A673 (cell line): ENCODE data around the gene SOX6. TPM values are rescaled to one million over a fixed set of nuclear protein-coding genes. Genes with fewer than 3 reads are reported as not detected.

Source experiments
- BruUV-seq: library from RNA; stranded (reverse); fragments of 400-500 nt; replicated peaks from 2 replicates; lab custom pipeline; 2021; lab: Mats Ljungman, UMichigan
- CTCF ChIA-PET: fragments of 300-600 bp; sonication (Branson Sonifier 250); formaldehyde crosslinking; loops from one replicate; lab custom pipeline; 2022; ENCODE audit warnings: antibody characterized with exemption; lab: Charles Lee
- POLR2A ChIA-PET: fragments of 300-600 bp; sonication (Branson Sonifier 250); formaldehyde crosslinking; loops from one replicate; lab custom pipeline; 2022; ENCODE audit warnings: antibody characterized with exemption; ENCODE audit not compliant: low non-redundant PET; lab: Charles Lee
- DNase-seq: peaks from one replicate; pipeline ENCODE4 v3.0.0-alpha.2; 2015; ENCODE audit warnings: low spot score
- H3K27ac ChIP-seq: fragments of 200-600 bp; sonication (generic); 2 replicates; pipeline ENCODE4 v1.5.1; 2016; ENCODE audit warnings: mixed run types, low read depth, mild to moderate bottlenecking, mixed read lengths, antibody characterized with exemption, low read length; ENCODE audit not compliant: poor library complexity, severe bottlenecking
- H3K27me3 ChIP-seq: fragments of 200-600 bp; sonication (generic); replicated peaks from 2 replicates; pipeline ENCODE4 v1.6.1; 2017; ENCODE audit warnings: mixed run types, low read depth, mild to moderate bottlenecking, mixed read lengths, antibody characterized with exemption, low read length; ENCODE audit not compliant: insufficient read depth, poor library complexity
- H3K36me3 ChIP-seq: fragments of 200-600 bp; sonication (generic); 2 replicates; pipeline ENCODE4 v1.6.1; 2016; ENCODE audit warnings: mixed run types, mild to moderate bottlenecking, mixed read lengths, antibody characterized with exemption, low read length; ENCODE audit not compliant: insufficient read depth, poor library complexity, severe bottlenecking
- H3K4me1 ChIP-seq: fragments of 200-600 bp; sonication (generic); 2 replicates; pipeline ENCODE4 v1.6.1; 2017; ENCODE audit warnings: mixed run types, mild to moderate bottlenecking, mixed read lengths, antibody characterized with exemption, low read length; ENCODE audit not compliant: insufficient read depth, poor library complexity, severe bottlenecking
- H3K4me3 ChIP-seq: fragments of 200-600 bp; sonication (generic); 2 replicates; pipeline ENCODE4 v1.5.1; 2016; ENCODE audit warnings: low read depth, mixed run types, mild to moderate bottlenecking, mixed read lengths, low read length; ENCODE audit not compliant: poor library complexity, severe bottlenecking
- H3K9me3 ChIP-seq: fragments of 200-600 bp; sonication (generic); 2 replicates; pipeline ENCODE4 v1.6.1; 2016; ENCODE audit warnings: mixed run types, low read depth, mild to moderate bottlenecking, mixed read lengths, antibody characterized with exemption, low read length; ENCODE audit not compliant: poor library complexity, severe bottlenecking
- EZH2 ChIP-seq: fragments of 200-600 bp; sonication (generic); IDR thresholded peaks from 2 replicates; pipeline ENCODE4 v1.6.1; 2017; ENCODE audit warnings: borderline replicate concordance, low read depth, mild to moderate bottlenecking, mixed read lengths, antibody characterized with exemption, low read length; ENCODE audit not compliant: poor library complexity, severe bottlenecking
- intact Hi-C: fragments of 100-400 bp; cut with micrococcal nuclease; formaldehyde crosslinking; loops from one replicate; pipeline ENCODE4 v1.10.0; 2022; ENCODE audit not compliant: unreplicated experiment
- total RNA-seq: library from RNA; stranded (reverse); gene quantifications from 2 replicates; pipeline ENCODE4 v1.2.3, GENCODE V29; 2021
- TF ChIP-seq, protein P1 (sequence below): fragments of 300-800, 200-600 bp; sonication (generic); conservative IDR thresholded peaks from 2 replicates; pipeline ENCODE4 v1.5.1; 2017; ENCODE audit warnings: low read depth, mild to moderate bottlenecking, antibody characterized with exemption, low read length, moderate library complexity, mixed read lengths

SOX6 gene
- total RNA-seq, 1 experiment from 2014 or later, result 27.5 TPM

DNA sequence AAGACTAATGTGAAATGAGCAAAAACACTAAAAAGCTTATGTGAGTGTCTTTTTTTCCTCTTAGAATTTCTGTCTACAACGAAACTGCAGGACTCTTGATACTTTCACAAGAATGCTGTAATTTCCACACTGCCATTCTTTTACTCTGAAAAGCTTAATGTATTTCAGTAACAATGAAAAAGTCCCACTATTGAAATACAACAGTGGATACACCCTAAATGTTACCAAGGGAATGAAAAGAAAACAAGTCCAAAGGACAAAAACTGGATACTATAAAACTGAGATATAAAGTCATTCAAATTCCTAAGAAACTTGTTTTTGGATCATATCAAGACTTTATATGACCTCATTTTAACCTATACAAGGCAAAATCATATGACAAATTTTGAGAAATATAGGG is 77.4 kb downstream of the SOX6 start:
- no peak for DNase-seq
- Histone ChIP-seq H3K36me3 (no peaks in the 10 kb centered on the region), H3K4me3 (no peak overlapping the region), H3K9me3 (no peaks in the 10 kb centered on the region), H3K27me3 (no peaks in the 10 kb centered on the region), H3K27ac (no peak overlapping the region), H3K4me1 (peaks cover 15% of the 10 kb centered on the region)
- ChIA-PET POLR2A (no interaction called here), CTCF (no interaction called here)
- intact Hi-C loops, result no loop called here
- no TSS peak for BruUV-seq
- no peak for TF ChIP-seq EZH2

DNA sequence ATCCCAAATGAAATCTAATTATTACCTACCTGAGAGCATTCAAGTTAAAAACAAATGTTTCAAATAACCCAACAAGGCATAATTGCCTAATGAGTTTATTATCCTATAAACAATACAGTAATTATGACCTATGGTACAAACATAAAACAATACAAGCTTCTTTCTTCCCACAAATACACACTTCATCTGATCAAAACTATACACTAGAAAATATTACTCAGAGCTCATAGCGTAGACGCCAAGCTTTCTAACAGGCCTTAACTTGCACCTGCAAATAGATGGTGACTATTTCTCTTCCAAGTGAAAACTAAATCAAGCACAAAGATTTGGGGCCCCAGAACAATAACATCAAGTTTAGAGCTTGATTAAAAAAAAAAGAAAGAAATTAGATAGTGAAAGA is 78.1 kb downstream of the SOX6 start:
- ChIA-PET POLR2A (no interaction called here), CTCF (no interaction called here)
- no peaks in the 10 kb centered on the region for H3K36me3 ChIP-seq
- TF ChIP-seq EZH2, result no peak
- TF ChIP-seq, protein P1, sequence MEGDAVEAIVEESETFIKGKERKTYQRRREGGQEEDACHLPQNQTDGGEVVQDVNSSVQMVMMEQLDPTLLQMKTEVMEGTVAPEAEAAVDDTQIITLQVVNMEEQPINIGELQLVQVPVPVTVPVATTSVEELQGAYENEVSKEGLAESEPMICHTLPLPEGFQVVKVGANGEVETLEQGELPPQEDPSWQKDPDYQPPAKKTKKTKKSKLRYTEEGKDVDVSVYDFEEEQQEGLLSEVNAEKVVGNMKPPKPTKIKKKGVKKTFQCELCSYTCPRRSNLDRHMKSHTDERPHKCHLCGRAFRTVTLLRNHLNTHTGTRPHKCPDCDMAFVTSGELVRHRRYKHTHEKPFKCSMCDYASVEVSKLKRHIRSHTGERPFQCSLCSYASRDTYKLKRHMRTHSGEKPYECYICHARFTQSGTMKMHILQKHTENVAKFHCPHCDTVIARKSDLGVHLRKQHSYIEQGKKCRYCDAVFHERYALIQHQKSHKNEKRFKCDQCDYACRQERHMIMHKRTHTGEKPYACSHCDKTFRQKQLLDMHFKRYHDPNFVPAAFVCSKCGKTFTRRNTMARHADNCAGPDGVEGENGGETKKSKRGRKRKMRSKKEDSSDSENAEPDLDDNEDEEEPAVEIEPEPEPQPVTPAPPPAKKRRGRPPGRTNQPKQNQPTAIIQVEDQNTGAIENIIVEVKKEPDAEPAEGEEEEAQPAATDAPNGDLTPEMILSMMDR, result no peak
- DNase-seq, result no peak
- H3K27ac ChIP-seq, result no peak overlapping the region
- no peaks in the 10 kb centered on the region for H3K27me3 ChIP-seq
- H3K4me3 ChIP-seq, result no peak overlapping the region
- H3K4me1 ChIP-seq, result peaks cover 15% of the 10 kb centered on the region
- intact Hi-C loops, result no loop called here
- H3K9me3 ChIP-seq, result no peaks in the 10 kb centered on the region
- BruUV-seq, result no TSS peak

DNA sequence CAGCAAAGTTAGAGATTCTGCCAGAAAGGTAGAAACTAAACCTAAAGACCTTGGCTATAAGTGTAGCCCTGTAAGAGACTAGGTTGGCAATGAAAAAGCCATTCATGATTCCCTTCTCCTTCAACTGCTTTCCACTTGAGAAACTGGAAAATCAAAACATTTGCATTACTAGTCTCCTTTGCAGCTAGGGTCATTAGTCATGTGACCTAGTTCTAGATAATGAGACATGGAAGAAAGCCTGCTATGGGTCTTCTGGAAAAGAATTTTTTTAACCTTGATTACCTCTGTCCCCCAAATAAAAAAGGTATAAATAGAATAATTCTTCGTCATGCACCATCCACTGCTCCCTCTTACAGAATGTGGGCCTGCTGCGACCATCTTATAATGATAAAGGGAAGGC is 80.1 kb downstream of the SOX6 start:
- Histone ChIP-seq H3K4me1 (peaks cover 15% of the 10 kb centered on the region), H3K36me3 (no peaks in the 10 kb centered on the region), H3K4me3 (no peak overlapping the region), H3K9me3 (no peaks in the 10 kb centered on the region), H3K27me3 (no peaks in the 10 kb centered on the region), H3K27ac (no peak overlapping the region)
- POLR2A ChIA-PET, result no interaction called here
- TF ChIP-seq, protein P1, result no peak
- intact Hi-C loops, result no loop called here
- CTCF ChIA-PET, result no interaction called here
- DNase-seq, result no peak
- BruUV-seq, result no TSS peak

DNA sequence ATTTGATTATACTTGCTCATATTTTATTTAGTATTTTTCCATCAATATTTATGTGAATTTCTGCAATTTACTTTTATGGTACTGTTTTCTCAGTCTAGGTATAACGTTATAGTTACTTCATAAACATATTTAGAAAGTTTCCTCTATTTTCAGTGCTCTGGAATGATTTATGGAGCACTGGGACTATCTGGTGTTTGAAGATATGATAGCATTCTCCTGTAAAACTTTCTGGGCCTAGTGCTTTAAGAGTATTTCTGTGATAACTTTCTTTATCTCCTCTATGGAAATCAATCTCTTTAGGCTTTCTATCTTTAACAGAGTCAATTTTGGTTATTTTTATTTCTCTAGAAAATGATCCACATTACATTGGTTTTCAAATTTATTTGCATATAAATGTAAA is 85.1 kb downstream of the SOX6 start:
- intact Hi-C loops, result no loop called here
- Histone ChIP-seq H3K27me3 (no peaks in the 10 kb centered on the region), H3K27ac (no peak overlapping the region), H3K4me1 (no peaks in the 10 kb centered on the region), H3K36me3 (no peaks in the 10 kb centered on the region), H3K4me3 (no peak overlapping the region), H3K9me3 (peaks cover 9% of the 10 kb centered on the region)
- no peak for DNase-seq
- BruUV-seq, result no TSS peak
- ChIA-PET POLR2A (no interaction called here), CTCF (no interaction called here)
- TF ChIP-seq, protein P1, result no peak
- no peak for TF ChIP-seq EZH2
